Nasal cavity respiratory epithelium epithelial cell of viscerocranial mucosa (primary cell): Measurements from ENCODE around the gene GPR87. TPM values are rescaled to one million over a fixed set of nuclear protein-coding genes. Genes with fewer than 3 reads are reported as not detected.

Experiments used
- total RNA-seq: library from RNA; depleted of rRNA; stranded (reverse); fragments of >200 nt; gene quantifications from 2 replicates; pipeline ENCODE4 v1.2.3, GENCODE V29; 2014

Gene GPR87, protein sequence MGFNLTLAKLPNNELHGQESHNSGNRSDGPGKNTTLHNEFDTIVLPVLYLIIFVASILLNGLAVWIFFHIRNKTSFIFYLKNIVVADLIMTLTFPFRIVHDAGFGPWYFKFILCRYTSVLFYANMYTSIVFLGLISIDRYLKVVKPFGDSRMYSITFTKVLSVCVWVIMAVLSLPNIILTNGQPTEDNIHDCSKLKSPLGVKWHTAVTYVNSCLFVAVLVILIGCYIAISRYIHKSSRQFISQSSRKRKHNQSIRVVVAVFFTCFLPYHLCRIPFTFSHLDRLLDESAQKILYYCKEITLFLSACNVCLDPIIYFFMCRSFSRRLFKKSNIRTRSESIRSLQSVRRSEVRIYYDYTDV
- total RNA-seq = 92.6 and 121 TPM in 2 replicates

DNA sequence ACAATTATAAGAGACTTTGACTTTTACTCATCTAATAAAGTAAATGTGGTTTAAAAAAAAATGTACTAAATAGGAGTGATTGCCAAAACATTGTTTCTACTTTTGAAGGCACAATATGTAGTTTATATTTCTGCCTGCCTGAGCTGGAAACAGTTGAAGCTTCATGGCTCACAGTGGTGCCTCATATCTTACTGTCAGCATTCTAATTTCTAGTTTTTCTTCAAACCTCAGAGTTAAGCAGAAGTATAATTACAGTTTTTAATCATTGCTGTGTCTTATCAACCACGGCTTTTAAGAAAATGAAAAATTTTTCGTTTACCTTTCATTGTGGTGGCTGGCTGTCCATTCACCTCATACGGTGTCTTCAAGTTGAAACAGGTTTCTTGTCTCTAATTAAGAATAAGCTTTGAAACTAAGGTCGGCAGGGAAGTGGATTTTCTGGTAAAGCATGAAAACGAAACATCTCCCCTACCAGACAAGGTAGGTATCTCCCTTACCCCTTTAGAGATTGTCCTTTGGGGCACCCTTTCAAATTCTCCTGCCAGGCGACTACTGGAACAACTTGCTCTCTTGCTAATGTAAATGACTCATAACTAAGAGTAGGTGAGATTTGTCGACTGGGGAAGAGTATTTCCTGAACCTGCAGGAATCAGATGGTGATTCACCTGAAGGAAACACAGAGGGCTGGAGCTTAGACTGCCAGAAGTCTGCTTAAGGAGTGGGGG is at the start of gene GPR87:
Gene GPR87 (minus strand): TSS at position 554 of the 725 bp plus-strand sequence. CDS start 16,720 bp downstream, outside the sequence.

DNA sequence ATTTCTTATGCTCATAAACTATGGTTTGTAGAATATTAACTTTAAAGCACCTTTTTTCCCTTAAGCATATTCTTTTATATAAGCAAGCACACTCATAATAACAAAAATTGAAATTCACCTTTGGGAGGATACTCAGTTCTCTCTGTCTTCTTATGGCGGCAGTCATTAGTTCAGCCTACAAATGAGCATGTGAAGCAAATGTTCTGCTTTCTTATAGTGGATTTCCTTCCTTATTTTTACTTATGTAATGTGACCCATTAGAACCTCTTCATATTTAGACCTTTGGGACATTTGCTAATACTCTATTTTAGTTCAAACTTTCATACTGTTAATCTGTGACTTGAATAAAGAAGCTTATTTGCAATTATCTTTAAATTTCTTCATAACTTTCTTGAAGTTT is 12.7 kb upstream of the GPR87 start, which contains the start of gene P2RY13:
Gene P2RY13 (minus strand): TSS at position 187 of the 400 bp plus-strand sequence. CDS start 21 bp downstream, at position 166.

DNA sequence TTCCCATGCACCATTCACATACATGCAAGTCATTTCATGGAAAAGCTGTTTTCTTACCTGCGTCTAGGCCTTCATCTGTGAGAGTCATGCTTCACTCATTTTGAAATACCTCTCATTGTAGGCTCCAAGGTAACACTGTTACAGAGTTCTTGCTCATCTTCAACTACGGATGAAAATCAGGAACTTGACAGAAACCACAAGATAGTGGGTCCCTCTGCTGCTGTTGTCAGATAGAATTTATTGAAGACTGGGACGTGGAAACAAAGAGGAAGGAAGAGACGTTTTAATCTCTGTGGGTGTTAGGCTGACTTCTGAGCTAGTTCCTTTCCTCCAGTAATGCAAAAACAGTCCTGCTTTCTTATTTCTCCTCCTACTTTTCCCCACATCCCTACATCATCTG is 38.4 kb downstream of the GPR87 start, which contains the start of gene P2RY14:
Gene P2RY14 (minus strand): TSS at position 313 of the 400 bp plus-strand sequence. CDS start 64,226 bp downstream, outside the sequence.

Other genes starting within 250 kb of the GPR87 start
- under 0.01 and 0.14 TPM in 2 replicates for gene MED12L, start 231.2 kb downstream of the GPR87 start, total RNA-seq
- gene GPR171, start 113.6 kb downstream of the GPR87 start, total RNA-seq = not detected in 2 replicates
- gene P2RY14, start 38.3 kb downstream of the GPR87 start, total RNA-seq = not detected in 2 replicates
- gene P2RY13, start 12.7 kb upstream of the GPR87 start, total RNA-seq = not detected in 2 replicates
- not detected in 2 replicates for gene P2RY12, start 67.9 kb upstream of the GPR87 start, total RNA-seq
- under 0.01 TPM in 2 replicates for gene IGSF10, start 144.2 kb upstream of the GPR87 start, total RNA-seq